Transverse colon (tissue), 3 donors: ENCODE data around the gene KRTAP25-1.

Experiments
- EP300 ChIP-seq: sonication (generic); formaldehyde crosslinking; IDR thresholded peaks from one replicate; pipeline ENCODE4 v1.6.1; 2017; ENCODE audit warnings: antibody characterized with exemption, low read depth
- POLR2A ChIP-seq: fragments of 450-650 bp; IDR thresholded peaks from one replicate; pipeline ENCODE4 v1.6.1; 2016; ENCODE audit warnings: antibody characterized with exemption, mild to moderate bottlenecking, moderate library complexity
- TF ChIP-seq, protein P1 (sequence below), 5 experiments: fragments of 200-600 bp in 3 of 5; fragments of 450-650 bp in 2 of 5; sonication (generic) in 3 of 5; IDR thresholded peaks; 1 replicate in 2 of 5; 2 replicates in 3 of 5; pipeline ENCODE4 v1.5.1; 2016 to 2017; ENCODE audit warnings: antibody characterized with exemption in 5 of 5, inconsistent platforms in 3 of 5, mild to moderate bottlenecking in 2 of 5, moderate library complexity in 1 of 5

DNA sequence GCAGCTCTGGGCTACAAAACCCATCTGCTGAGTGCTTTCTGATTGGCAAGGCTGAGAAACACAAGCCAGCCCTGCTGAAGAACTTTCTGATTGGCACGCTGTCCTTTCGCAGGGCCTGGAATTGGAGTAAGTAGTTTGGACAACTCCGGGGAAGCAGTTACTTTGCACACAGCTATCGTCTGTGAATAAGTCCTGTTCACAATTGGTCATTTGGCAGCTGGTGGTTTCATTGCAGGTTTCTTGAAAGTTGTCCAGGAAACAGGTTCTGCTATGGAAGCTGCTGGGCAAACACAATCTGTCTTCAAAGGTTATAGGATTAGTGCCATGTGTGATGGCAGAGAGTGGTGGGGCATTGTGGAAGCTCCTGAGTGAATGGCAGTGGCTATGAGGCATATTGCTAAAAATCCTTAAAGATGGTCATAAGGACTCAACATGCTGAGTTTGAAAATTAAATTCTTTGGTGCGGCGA lies 48.0 kb upstream of the KRTAP25-1 start, which contains the start of gene KRTAP27-1:
- TF ChIP-seq, protein P1, sequence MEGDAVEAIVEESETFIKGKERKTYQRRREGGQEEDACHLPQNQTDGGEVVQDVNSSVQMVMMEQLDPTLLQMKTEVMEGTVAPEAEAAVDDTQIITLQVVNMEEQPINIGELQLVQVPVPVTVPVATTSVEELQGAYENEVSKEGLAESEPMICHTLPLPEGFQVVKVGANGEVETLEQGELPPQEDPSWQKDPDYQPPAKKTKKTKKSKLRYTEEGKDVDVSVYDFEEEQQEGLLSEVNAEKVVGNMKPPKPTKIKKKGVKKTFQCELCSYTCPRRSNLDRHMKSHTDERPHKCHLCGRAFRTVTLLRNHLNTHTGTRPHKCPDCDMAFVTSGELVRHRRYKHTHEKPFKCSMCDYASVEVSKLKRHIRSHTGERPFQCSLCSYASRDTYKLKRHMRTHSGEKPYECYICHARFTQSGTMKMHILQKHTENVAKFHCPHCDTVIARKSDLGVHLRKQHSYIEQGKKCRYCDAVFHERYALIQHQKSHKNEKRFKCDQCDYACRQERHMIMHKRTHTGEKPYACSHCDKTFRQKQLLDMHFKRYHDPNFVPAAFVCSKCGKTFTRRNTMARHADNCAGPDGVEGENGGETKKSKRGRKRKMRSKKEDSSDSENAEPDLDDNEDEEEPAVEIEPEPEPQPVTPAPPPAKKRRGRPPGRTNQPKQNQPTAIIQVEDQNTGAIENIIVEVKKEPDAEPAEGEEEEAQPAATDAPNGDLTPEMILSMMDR (IDR thresholded peaks at IDR 0.05): no peak
- TF ChIP-seq EP300 (no peak), POLR2A (no peak)
